ENCODE measurements around the gene SP100. TPM values are rescaled to one million over a fixed set of nuclear protein-coding genes. Genes with fewer than 3 reads are reported as not detected.

Gene SP100
- total and polyA plus RNA-seq, 2 of the 13 experiments (the other 11 are each of a cell fraction or from before 2014, with no cell fraction given) = 12.6 to 16.5 TPM

DNA sequence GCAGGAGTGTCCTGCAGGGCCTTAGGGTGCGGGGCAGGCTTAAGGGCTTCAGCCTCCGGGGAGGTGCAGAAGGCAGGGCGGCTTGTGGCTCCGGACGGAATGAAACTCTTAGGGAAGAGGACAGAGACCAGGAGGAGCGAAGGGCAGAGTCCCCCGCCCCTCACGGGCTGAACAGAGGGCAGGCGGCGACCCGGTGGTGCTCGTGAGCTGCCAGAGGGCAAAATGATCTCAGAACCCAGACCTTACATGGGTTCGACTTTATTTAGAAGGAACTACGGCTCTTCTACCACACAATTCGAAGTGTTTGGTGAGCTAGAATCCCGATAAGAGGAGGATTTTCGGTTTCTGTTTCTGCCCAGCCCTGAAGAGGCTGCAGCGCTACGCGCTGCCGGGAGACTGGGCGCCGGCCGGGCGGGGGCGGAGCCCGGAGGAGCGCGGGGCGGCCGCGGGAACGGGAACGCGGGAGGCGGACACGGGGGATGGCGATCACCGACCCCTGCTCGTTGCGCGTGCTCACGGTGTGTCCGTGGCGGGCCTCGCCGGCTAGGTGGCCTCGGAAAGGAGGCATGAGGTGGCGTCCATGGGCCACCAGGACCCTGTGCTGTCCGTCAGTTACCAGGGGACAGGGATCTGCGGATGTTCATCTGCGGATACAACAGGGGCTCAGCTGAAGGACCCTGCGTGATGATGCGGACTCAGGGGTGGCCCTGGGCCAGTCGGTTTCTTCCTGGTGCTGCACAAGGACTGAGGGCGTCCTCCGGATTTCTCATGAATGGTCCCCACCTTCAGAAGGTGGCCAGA, 4.2 kb upstream of the SP100 start (continued):
- no peak for TF ChIP-seq PHB2 (IDR thresholded peaks at IDR 0.05; ENCODE audit: partially characterized antibody)
- peak; percentile 81; the same call in 1 of the 2 replicates for TF ChIP-seq NRL (CRISPR knock-in tag; IDR thresholded peaks at IDR 0.05; ENCODE audit: borderline replicate concordance)
- no peak for TF ChIP-seq ZNF790 (CRISPR knock-in tag; IDR thresholded peaks at IDR 0.05; ENCODE audit: borderline replicate concordance)
- peak; percentile 84 for TF ChIP-seq ZNF552 (CRISPR knock-in tag; IDR thresholded peaks at IDR 0.05; ENCODE audit: borderline replicate concordance)
- no peak for TF ChIP-seq SOX6 (IDR thresholded peaks at IDR 0.05)
- peak; percentile 22; the same call in 1 of the 2 replicates for TF ChIP-seq SOX6 (CRISPR knock-in tag; IDR thresholded peaks at IDR 0.05)
- TF ChIP-seq, protein P1, sequence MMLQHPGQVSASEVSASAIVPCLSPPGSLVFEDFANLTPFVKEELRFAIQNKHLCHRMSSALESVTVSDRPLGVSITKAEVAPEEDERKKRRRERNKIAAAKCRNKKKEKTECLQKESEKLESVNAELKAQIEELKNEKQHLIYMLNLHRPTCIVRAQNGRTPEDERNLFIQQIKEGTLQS (CRISPR knock-in tag; IDR thresholded peaks at IDR 0.05) = no peak
- TF ChIP-seq ZNF776 (CRISPR knock-in tag; IDR thresholded peaks at IDR 0.05) = peak; percentile 90; the same call in 1 of the 2 replicates
- TF ChIP-seq ZNF180 (CRISPR knock-in tag; IDR thresholded peaks at IDR 0.05; ENCODE audit: borderline replicate concordance, low read depth) = no peak
- TF ChIP-seq, protein P2, sequence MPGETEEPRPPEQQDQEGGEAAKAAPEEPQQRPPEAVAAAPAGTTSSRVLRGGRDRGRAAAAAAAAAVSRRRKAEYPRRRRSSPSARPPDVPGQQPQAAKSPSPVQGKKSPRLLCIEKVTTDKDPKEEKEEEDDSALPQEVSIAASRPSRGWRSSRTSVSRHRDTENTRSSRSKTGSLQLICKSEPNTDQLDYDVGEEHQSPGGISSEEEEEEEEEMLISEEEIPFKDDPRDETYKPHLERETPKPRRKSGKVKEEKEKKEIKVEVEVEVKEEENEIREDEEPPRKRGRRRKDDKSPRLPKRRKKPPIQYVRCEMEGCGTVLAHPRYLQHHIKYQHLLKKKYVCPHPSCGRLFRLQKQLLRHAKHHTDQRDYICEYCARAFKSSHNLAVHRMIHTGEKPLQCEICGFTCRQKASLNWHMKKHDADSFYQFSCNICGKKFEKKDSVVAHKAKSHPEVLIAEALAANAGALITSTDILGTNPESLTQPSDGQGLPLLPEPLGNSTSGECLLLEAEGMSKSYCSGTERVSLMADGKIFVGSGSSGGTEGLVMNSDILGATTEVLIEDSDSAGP (CRISPR knock-in tag; IDR thresholded peaks at IDR 0.05; ENCODE audit: borderline replicate concordance) = peak; percentile 76
- TF ChIP-seq TCF12 (IDR thresholded peaks at IDR 0.05) = no peak
- TF ChIP-seq TCF12 (CRISPR knock-in tag; IDR thresholded peaks at IDR 0.05) = 0 out of 2 replicates have a peak, but pooled peaks have one; percentile 25
- peak; percentile 60; the same call in 1 of the 2 replicates for TF ChIP-seq ZNF670 (CRISPR knock-in tag; IDR thresholded peaks at IDR 0.05; ENCODE audit: borderline replicate concordance)
- TF ChIP-seq CBFB (CRISPR knock-in tag; IDR thresholded peaks at IDR 0.05) = no peak
- TF ChIP-seq, protein P3, sequence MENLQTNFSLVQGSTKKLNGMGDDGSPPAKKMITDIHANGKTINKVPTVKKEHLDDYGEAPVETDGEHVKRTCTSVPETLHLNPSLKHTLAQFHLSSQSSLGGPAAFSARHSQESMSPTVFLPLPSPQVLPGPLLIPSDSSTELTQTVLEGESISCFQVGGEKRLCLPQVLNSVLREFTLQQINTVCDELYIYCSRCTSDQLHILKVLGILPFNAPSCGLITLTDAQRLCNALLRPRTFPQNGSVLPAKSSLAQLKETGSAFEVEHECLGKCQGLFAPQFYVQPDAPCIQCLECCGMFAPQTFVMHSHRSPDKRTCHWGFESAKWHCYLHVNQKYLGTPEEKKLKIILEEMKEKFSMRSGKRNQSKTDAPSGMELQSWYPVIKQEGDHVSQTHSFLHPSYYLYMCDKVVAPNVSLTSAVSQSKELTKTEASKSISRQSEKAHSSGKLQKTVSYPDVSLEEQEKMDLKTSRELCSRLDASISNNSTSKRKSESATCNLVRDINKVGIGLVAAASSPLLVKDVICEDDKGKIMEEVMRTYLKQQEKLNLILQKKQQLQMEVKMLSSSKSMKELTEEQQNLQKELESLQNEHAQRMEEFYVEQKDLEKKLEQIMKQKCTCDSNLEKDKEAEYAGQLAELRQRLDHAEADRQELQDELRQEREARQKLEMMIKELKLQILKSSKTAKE (CRISPR knock-in tag; IDR thresholded peaks at IDR 0.05; ENCODE audit: borderline replicate concordance) = no peak
- TF ChIP-seq ATF7-NPFF (CRISPR knock-in tag; IDR thresholded peaks at IDR 0.05; ENCODE audit: low read depth) = peak; percentile 68
- TF ChIP-seq ZNF878 (CRISPR knock-in tag; IDR thresholded peaks at IDR 0.05) = no peak
- peak; percentile 74; the same call in 1 of the 2 replicates for TF ChIP-seq CHCHD3 (CRISPR knock-in tag; IDR thresholded peaks at IDR 0.05)
- TF ChIP-seq, protein P4, sequence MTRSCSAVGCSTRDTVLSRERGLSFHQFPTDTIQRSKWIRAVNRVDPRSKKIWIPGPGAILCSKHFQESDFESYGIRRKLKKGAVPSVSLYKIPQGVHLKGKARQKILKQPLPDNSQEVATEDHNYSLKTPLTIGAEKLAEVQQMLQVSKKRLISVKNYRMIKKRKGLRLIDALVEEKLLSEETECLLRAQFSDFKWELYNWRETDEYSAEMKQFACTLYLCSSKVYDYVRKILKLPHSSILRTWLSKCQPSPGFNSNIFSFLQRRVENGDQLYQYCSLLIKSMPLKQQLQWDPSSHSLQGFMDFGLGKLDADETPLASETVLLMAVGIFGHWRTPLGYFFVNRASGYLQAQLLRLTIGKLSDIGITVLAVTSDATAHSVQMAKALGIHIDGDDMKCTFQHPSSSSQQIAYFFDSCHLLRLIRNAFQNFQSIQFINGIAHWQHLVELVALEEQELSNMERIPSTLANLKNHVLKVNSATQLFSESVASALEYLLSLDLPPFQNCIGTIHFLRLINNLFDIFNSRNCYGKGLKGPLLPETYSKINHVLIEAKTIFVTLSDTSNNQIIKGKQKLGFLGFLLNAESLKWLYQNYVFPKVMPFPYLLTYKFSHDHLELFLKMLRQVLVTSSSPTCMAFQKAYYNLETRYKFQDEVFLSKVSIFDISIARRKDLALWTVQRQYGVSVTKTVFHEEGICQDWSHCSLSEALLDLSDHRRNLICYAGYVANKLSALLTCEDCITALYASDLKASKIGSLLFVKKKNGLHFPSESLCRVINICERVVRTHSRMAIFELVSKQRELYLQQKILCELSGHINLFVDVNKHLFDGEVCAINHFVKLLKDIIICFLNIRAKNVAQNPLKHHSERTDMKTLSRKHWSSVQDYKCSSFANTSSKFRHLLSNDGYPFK (CRISPR knock-in tag; IDR thresholded peaks at IDR 0.05; ENCODE audit: borderline replicate concordance) = no peak

Measured in HepG2 (cell line).